Gastrocnemius medialis (tissue), 4 donors: ENCODE results near the gene NRARP. TPM values are rescaled to one million over a fixed set of nuclear protein-coding genes. Genes with fewer than 3 reads are reported as not detected.

ENCODE experiments used
- ATAC-seq, 2 donors: fragments of 150-250 bp; one replicate each; pipeline ENCODE4 v1.9.1; 2016
- DNase-seq, 2 donors: peaks; one replicate each; pipeline ENCODE4 v3.0.0-alpha.2; 2019
- H3K27ac ChIP-seq, 4 donors: fragments of 200-600 bp; sonication (generic); 1 replicate in 1 of 4; 2 replicates in 3 of 4; pipeline ENCODE4 v1.5.1; 2016 to 2018; ENCODE audit warnings: mild to moderate bottlenecking in 2 of 4, moderate library complexity in 1 of 4
- H3K27me3 ChIP-seq, 3 donors: fragments of 200-600 bp; sonication (generic) in 2 of 3; 1 replicate in 1 of 3; 2 replicates in 2 of 3; pipeline versions ENCODE4 v1.5.1 to v1.6.0; 2016 to 2019; ENCODE audit warnings: mild to moderate bottlenecking in 1 of 3, moderate library complexity in 1 of 3
- H3K36me3 ChIP-seq, 2 donors: fragments of 200-600 bp; sonication (generic) in 1 of 2; one replicate each; pipeline ENCODE4 v1.5.1; 2017 to 2018
- H3K4me1 ChIP-seq, 2 donors: fragments of 200-600 bp; sonication (generic) in 1 of 2; one replicate each; pipeline ENCODE4 v1.5.1; 2016 to 2017; ENCODE audit warnings: mild to moderate bottlenecking in 2 of 2
- H3K4me3 ChIP-seq, 4 donors: fragments of 200-600 bp; sonication (generic) in 3 of 4; 1 replicate in 1 of 4; 2 replicates in 3 of 4; pipeline ENCODE4 v1.5.1; 2016 to 2019; ENCODE audit warnings: mild to moderate bottlenecking in 2 of 4
- H3K9me3 ChIP-seq, 3 donors: fragments of 200-600 bp; sonication (generic) in 2 of 3; 1 replicate in 1 of 3; 2 replicates in 2 of 3; pipeline ENCODE4 v1.5.1; 2016 to 2019
- POLR2A ChIP-seq, 2 donors: fragments of 450-650 bp; IDR thresholded peaks; one replicate each; pipeline ENCODE4 v1.6.1; 2017; ENCODE audit warnings: antibody characterized with exemption in 2 of 2, mild to moderate bottlenecking in 2 of 2, moderate library complexity in 2 of 2
- in situ Hi-C, 4 donors: fragments of 200-750 bp; cut with MboI; loops; one replicate each; pipeline versions ENCODE4 v1.15.0 to v1.8.0; 2017; ENCODE audit warnings: low sequenced_read_pairs in 4 of 4
- intact Hi-C: fragments of 100-400 bp; cut with DNase I; formaldehyde crosslinking; loops from one replicate; pipeline ENCODE4 v1.15.1; 2023; ENCODE audit warnings: low total_unique reads
- total RNA-seq, 4 donors: library from RNA; depleted of rRNA; stranded (reverse); fragments of >200 nt; gene quantifications; one replicate each; pipeline versions ENCODE4 v1.1.0 to v1.2.3, GENCODE V29; 2016
- TF ChIP-seq, protein P1 (sequence below), 5 experiments: fragments of 450-650 bp in 3 of 5; fragments of 200-600 bp in 2 of 5; sonication (generic) in 2 of 5; IDR thresholded peaks in 4 of 5; conservative IDR thresholded peaks in 1 of 5; 1 replicate in 4 of 5; 2 replicates in 1 of 5; pipeline ENCODE4 v1.5.1; 2016 to 2019; ENCODE audit warnings: antibody characterized with exemption in 5 of 5, mild to moderate bottlenecking in 3 of 5, moderate library complexity in 3 of 5

NRARP gene
- total RNA-seq, 4 donors from 2014 or later, result 1.9 to 5.4 (median 3.4) TPM

DNA sequence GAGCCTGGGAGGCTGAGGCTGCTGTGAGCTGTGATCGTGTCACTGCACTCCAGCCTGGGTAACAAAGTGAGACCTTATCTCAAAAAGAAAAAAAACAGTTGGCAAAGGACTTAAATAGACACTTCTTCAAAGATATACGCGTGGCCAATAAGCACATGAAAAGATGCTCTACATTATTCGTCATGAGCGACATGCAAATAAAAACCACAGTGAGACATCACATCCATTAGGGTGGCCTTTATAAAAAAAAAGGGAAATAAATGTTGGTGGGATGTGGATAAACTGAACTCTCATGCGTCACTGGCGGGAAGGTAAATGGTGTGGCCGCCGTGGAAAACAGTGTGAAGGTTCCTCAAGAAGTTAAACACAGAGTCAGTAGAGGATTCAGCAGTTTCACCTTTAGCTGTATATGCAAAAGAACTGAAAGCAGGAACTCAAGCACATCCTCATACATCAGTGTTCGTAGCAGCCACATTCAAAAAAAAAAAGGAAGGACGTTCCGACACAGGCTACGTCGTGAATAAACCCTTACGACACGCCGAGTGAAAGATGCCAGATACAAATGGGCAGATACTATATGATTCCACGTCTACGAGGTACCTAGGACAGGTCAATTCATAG lies 24.5 kb upstream of the NRARP start:
- TF ChIP-seq, protein P1, sequence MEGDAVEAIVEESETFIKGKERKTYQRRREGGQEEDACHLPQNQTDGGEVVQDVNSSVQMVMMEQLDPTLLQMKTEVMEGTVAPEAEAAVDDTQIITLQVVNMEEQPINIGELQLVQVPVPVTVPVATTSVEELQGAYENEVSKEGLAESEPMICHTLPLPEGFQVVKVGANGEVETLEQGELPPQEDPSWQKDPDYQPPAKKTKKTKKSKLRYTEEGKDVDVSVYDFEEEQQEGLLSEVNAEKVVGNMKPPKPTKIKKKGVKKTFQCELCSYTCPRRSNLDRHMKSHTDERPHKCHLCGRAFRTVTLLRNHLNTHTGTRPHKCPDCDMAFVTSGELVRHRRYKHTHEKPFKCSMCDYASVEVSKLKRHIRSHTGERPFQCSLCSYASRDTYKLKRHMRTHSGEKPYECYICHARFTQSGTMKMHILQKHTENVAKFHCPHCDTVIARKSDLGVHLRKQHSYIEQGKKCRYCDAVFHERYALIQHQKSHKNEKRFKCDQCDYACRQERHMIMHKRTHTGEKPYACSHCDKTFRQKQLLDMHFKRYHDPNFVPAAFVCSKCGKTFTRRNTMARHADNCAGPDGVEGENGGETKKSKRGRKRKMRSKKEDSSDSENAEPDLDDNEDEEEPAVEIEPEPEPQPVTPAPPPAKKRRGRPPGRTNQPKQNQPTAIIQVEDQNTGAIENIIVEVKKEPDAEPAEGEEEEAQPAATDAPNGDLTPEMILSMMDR (IDR thresholded peaks at IDR 0.05 in 4 of 5, conservative IDR thresholded peaks at IDR 0.05 in 1 of 5), result no peak
- no peak for TF ChIP-seq POLR2A (IDR thresholded peaks at IDR 0.05)
- Histone ChIP-seq H3K27ac (no peak overlapping the region), H3K9me3 (no peaks in the 10 kb centered on the region), H3K4me1 (no peaks in the 10 kb centered on the region), H3K27me3 (no peaks in the 10 kb centered on the region), H3K36me3 (no peaks in the 10 kb centered on the region), H3K4me3 (no peak overlapping the region)
- ATAC-seq, result no peak
- intact Hi-C loops, result no loop called here
- DNase-seq, result no peak
- in situ Hi-C loops, result no loop called here

DNA sequence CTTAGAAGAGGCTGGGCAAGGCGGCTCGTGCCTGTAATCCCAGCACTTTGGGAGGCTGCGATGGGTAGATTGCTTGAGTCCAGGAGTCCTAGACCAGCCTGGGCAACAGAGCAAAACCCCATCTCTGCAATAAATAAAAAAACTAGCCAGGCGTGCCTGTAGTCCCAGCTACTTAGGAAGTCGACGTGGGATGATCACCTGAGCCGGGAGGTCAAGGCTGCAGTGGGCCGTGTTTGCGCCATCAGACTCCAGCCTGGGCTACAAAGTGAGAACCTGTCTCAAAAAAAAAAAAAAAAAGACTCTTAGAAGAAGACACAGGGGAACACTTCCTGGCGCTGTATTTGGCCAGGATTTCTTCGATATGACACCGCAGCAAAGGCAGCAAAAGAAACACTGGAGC lies 23.7 kb upstream of the NRARP start:
- intact Hi-C loops (no loop called here), in situ Hi-C loops (no loop called here)
- TF ChIP-seq POLR2A (IDR thresholded peaks at IDR 0.05), result no peak
- TF ChIP-seq, protein P1 (IDR thresholded peaks at IDR 0.05 in 4 of 5, conservative IDR thresholded peaks at IDR 0.05 in 1 of 5), result no peak
- Histone ChIP-seq H3K36me3 (no peaks in the 10 kb centered on the region), H3K9me3 (no peaks in the 10 kb centered on the region), H3K27ac (no peak overlapping the region), H3K4me1 (no peaks in the 10 kb centered on the region), H3K27me3 (no peaks in the 10 kb centered on the region), H3K4me3 (no peak overlapping the region)
- ATAC-seq, result no peak
- DNase-seq, result no peak

DNA sequence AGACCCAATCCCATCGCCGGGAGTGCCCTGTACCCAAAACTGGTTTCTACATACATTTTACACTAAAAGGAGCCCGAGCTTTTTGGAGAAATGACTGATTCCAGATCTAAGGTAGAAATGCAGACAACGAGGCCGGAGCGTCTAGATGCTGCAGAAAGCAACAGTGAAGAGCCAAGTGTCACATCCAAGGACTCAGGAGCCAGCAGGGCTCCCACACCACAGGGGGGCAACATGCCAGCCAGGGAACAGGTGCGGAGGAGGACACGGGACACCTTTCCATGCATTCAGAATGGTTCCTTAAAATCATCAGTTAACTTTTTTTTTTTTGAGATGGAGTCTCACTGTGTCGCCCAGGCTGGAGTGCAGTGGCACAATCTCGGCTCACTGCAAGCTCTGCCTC lies 23.1 kb upstream of the NRARP start:
- H3K36me3 ChIP-seq, result no peaks in the 10 kb centered on the region
- H3K4me3 ChIP-seq, result no peak overlapping the region
- no peaks in the 10 kb centered on the region for H3K4me1 ChIP-seq
- no peak for TF ChIP-seq POLR2A (IDR thresholded peaks at IDR 0.05)
- TF ChIP-seq, protein P1 (IDR thresholded peaks at IDR 0.05 in 4 of 5, conservative IDR thresholded peaks at IDR 0.05 in 1 of 5), result no peak
- DNase-seq (no peak), ATAC-seq (no peak)
- in situ Hi-C loops, result no loop called here
- intact Hi-C loops, result no loop called here
- H3K9me3 ChIP-seq, result no peaks in the 10 kb centered on the region
- no peak overlapping the region for H3K27ac ChIP-seq
- H3K27me3 ChIP-seq, result no peaks in the 10 kb centered on the region

- no peaks in the 10 kb centered on the region for H3K36me3 ChIP-seq
- H3K4me3 ChIP-seq, result no peak overlapping the region
- H3K27ac ChIP-seq, result no peak overlapping the region
- H3K4me1 ChIP-seq, result no peaks in the 10 kb centered on the region
- no peaks in the 10 kb centered on the region for H3K9me3 ChIP-seq
- TF ChIP-seq POLR2A (IDR thresholded peaks at IDR 0.05), result no peak
- TF ChIP-seq, protein P1 (IDR thresholded peaks at IDR 0.05 in 4 of 5, conservative IDR thresholded peaks at IDR 0.05 in 1 of 5), result no peak
- DNase-seq, result no peak
- intact Hi-C loops, result no loop called here
- in situ Hi-C loops, result no loop called here
- H3K27me3 ChIP-seq, result no peaks in the 10 kb centered on the region
- ATAC-seq, result no peak
Observed at GRCh38 chr9:137323531-137324331, 21.7 kb upstream of the NRARP start.
